IPS DF 6.9 (cell line): Measurements from ENCODE around the gene PARL.

ENCODE experiments used
- DNase-seq: peaks from one replicate; pipeline ENCODE4 v3.0.0-alpha.2; 2013; ENCODE audit warnings: low read depth, low spot score
- H3K27ac ChIP-seq: one replicate; pipeline ENCODE4 v1.5.1; 2013; ENCODE audit warnings: low read length, control low read depth
- H3K27me3 ChIP-seq: 2 replicates; pipeline ENCODE4 v1.6.1; 2013; ENCODE audit warnings: mild to moderate bottlenecking, low read length; ENCODE audit not compliant: control insufficient read depth, insufficient read depth
- H3K36me3 ChIP-seq: 2 replicates; pipeline ENCODE4 v1.6.1; 2013; ENCODE audit warnings: low read length; ENCODE audit not compliant: control insufficient read depth, insufficient read depth
- H3K4me1 ChIP-seq: 2 replicates; pipeline ENCODE4 v1.6.1; 2013; ENCODE audit warnings: low read length; ENCODE audit not compliant: control insufficient read depth, insufficient read depth
- H3K4me3 ChIP-seq: 2 replicates; pipeline ENCODE4 v1.5.1; 2013; ENCODE audit warnings: mild to moderate bottlenecking, low read length
- H3K9me3 ChIP-seq: 2 replicates; pipeline ENCODE4 v1.6.1; 2013; ENCODE audit warnings: low read length, inconsistent platforms; ENCODE audit not compliant: control insufficient read depth, insufficient read depth
- WGBS: extraction: QIAGEN DNeasy Blood & Tissue Kit; methylation state at CpG from one replicate; pipeline ENCODE4 v1.1.7; 2013; ENCODE audit warnings: mixed read lengths, missing lambda C conversion rate; ENCODE audit not compliant: insufficient read length, insufficient coverage; 5-methylcytosine and 5-hydroxymethylcytosine counted together

Gene PARL

GRCh38 chr3:183830187-183830586 is 54.5 kb downstream of the PARL start:
- H3K9me3 ChIP-seq, result no peaks in the 10 kb centered on the region
- H3K27me3 ChIP-seq, result no peaks in the 10 kb centered on the region
- no CpG with 5 or more reads among the region's 9 CpGs for WGBS
- no peak for DNase-seq
- no peak overlapping the region for H3K27ac ChIP-seq
- peaks cover 6% of the 10 kb centered on the region; the same call in 1 of the 2 replicates for H3K36me3 ChIP-seq
- no peak overlapping the region for H3K4me3 ChIP-seq
- H3K4me1 ChIP-seq, result 0 out of 2 replicates have a peak, but pooled peaks cover 1% of the 10 kb centered on the region

DNA sequence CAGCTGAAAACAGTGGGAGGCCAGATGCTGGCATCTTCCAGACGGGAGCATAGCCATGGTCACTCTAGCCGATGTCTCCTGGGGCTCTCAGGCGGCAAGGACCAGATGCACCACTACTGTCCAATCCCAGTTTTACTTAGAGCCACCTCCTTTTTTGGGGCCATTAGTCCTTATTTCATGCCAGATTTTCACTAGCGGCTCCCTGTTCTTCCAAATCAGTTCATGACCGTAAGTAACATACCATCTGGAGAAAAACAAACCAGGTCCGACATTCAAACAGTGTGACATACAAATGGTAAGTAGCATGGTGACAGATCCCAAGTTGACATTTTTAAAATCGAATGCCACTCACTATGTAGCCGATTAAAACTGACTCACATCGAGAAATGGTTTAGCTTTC is 55.2 kb downstream of the PARL start:
- Histone ChIP-seq H3K9me3 (no peaks in the 10 kb centered on the region), H3K4me1 (0 out of 2 replicates have a peak, but pooled peaks cover 1% of the 10 kb centered on the region), H3K4me3 (no peak overlapping the region), H3K27ac (no peak overlapping the region), H3K27me3 (no peaks in the 10 kb centered on the region), H3K36me3 (peaks cover 6% of the 10 kb centered on the region; the same call in 1 of the 2 replicates)
- DNase-seq, result no peak
- no CpG with 5 or more reads among the region's 9 CpGs for WGBS

GRCh38 chr3:183828538-183828870 is 56.2 kb downstream of the PARL start:
- H3K27me3 ChIP-seq, result no peaks in the 10 kb centered on the region
- DNase-seq, result no peak
- WGBS, result no CpG with 5 or more reads among the region's 7 CpGs
- H3K4me1 ChIP-seq, result 0 out of 2 replicates have a peak, but pooled peaks cover 1% of the 10 kb centered on the region
- no peak overlapping the region for H3K27ac ChIP-seq
- no peaks in the 10 kb centered on the region for H3K9me3 ChIP-seq
- peaks cover 6% of the 10 kb centered on the region; the same call in 1 of the 2 replicates for H3K36me3 ChIP-seq
- no peak overlapping the region for H3K4me3 ChIP-seq

- H3K36me3 ChIP-seq, result peaks cover 5% of the 10 kb centered on the region; the same call in 1 of the 2 replicates
- no peak for DNase-seq
- no peaks in the 10 kb centered on the region for H3K9me3 ChIP-seq
- no peaks in the 10 kb centered on the region for H3K27me3 ChIP-seq
- no CpG with 5 or more reads among the region's 14 CpGs for WGBS
- 0 out of 2 replicates have a peak, but pooled peaks cover 1% of the 10 kb centered on the region for H3K4me1 ChIP-seq
- no peak overlapping the region for H3K27ac ChIP-seq
- no peak overlapping the region for H3K4me3 ChIP-seq
Observed at GRCh38 chr3:183827809-183828537, 56.7 kb downstream of the PARL start.

- Histone ChIP-seq H3K27me3 (no peaks in the 10 kb centered on the region), H3K27ac (no peak overlapping the region)
- no CpG with 5 or more reads among the region's 14 CpGs for WGBS
Observed at GRCh38 chr3:183826448-183827250, 58.0 kb downstream of the PARL start.

GRCh38 chr3:183825456-183826161 is 59.1 kb downstream of the PARL start, which contains the start of gene MAP6D1:
Gene MAP6D1 (minus strand): TSS chr3:183825577. CDS start chr3:183825547, 30 bp downstream.
- no CpG with 5 or more reads among the region's 69 CpGs for WGBS
- Histone ChIP-seq H3K27ac (no peak within 1 kb of the TSS), H3K36me3 (no peaks in the 10 kb centered on the region; the same call in 1 of the 2 replicates), H3K4me3 (peak within 1 kb of the TSS; percentile 56), H3K4me1 (0 out of 2 replicates have a peak, but pooled peaks cover 3% of the 10 kb centered on the region), H3K27me3 (no peaks in the 10 kb centered on the region), H3K9me3 (no peaks in the 10 kb centered on the region)
- DNase-seq, result peak; percentile 54

More at GRCh38 chr3:183826448-183827250, 58.0 kb downstream of the PARL start:
- H3K4me1 ChIP-seq, result 0 out of 2 replicates have a peak, but pooled peaks cover 3% of the 10 kb centered on the region
- H3K36me3 ChIP-seq, result no peaks in the 10 kb centered on the region; the same call in 1 of the 2 replicates
- no peak for DNase-seq
- no peaks in the 10 kb centered on the region for H3K9me3 ChIP-seq
- no peak overlapping the region for H3K4me3 ChIP-seq

DNA sequence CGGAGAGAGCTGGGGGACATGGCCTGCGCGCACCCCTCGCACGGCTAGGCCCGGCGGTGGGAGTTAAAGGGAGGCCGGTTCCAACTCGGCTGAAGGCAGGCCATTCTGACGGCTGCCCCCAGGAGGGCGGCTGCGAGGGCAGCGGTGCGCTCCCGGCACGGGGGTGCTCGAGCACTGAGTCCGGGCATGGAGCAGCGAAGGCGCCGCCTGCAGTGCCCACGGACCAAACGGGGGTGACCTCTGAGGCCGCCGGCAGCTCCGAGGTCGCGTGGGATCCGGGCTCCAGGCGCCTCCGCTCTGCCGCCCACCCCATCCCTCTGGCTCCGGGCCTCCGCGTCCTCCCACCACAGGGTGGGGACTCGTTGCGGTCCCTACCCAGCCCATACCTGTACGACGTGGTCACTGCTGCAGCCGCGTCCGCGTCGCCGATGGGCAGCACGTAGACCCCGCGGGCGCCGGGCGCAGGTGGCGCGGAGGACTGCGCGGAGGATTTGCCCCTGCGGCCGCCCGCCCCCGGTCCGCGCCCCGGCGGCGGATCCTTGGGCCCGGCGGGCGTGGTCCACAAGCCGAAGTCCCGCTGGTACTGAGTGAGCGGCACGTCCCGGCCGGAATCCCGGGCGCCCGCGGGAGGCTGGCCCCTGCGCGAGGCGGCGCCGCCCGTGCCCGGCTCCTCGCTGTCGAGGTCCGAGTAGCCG is 59.8 kb downstream of the PARL start:
- no CpG with 5 or more reads among the region's 88 CpGs for whole genome bisulfite sequencing
- no peak for DNase-seq

DNA sequence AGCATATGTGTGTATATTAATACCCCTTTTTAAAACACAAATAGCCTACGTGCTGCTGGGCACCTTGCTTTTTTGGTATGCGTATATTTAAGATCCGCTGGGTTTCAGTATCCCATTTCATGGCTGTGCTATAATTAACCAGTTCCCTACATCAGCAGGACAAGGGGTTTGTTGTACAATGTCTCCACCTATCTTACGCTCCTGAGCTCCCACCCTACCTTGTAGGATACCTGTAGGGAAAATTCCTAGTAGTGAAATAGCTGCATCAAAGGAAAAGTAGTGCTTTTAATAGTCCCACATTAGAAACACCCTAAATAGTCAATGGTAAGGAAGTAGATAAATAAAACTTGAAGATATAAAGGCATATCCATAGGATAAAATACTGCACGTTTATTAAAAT is 60.7 kb downstream of the PARL start:
- WGBS, result no CpG with 5 or more reads among the region's 5 CpGs
- DNase-seq, result no peak
- H3K9me3 ChIP-seq, result no peaks in the 10 kb centered on the region
- no peak overlapping the region for H3K4me3 ChIP-seq
- H3K27me3 ChIP-seq, result no peaks in the 10 kb centered on the region
- no peaks in the 10 kb centered on the region; the same call in 1 of the 2 replicates for H3K36me3 ChIP-seq
- no peak overlapping the region for H3K27ac ChIP-seq
- H3K4me1 ChIP-seq, result 0 out of 2 replicates have a peak, but pooled peaks cover 3% of the 10 kb centered on the region

More for the DNA sequence above, 59.8 kb downstream of the PARL start:
- no peaks in the 10 kb centered on the region for H3K27me3 ChIP-seq
- H3K9me3 ChIP-seq, result no peaks in the 10 kb centered on the region
- H3K27ac ChIP-seq, result no peak overlapping the region
- 0 out of 2 replicates have a peak, but pooled peaks cover 3% of the 10 kb centered on the region for H3K4me1 ChIP-seq
- peak overlapping the region; percentile 56 for H3K4me3 ChIP-seq
- H3K36me3 ChIP-seq, result no peaks in the 10 kb centered on the region; the same call in 1 of the 2 replicates

GRCh38 chr3:183822631-183823030 is 62.0 kb downstream of the PARL start:
- Histone ChIP-seq H3K27me3 (no peaks in the 10 kb centered on the region), H3K9me3 (no peaks in the 10 kb centered on the region), H3K27ac (no peak overlapping the region), H3K36me3 (no peaks in the 10 kb centered on the region), H3K4me3 (no peak overlapping the region), H3K4me1 (0 out of 2 replicates have a peak, but pooled peaks cover 3% of the 10 kb centered on the region)
- DNase-seq, result no peak
- WGBS, result no CpG with 5 or more reads among the region's 13 CpGs
